Gastrocnemius medialis (tissue), 4 donors: Measurements from ENCODE around the gene GDPD5. TPM values are rescaled to one million over a fixed set of nuclear protein-coding genes. Genes with fewer than 3 reads are reported as not detected.

ENCODE experiments used
- ATAC-seq, 2 donors: fragments of 150-250 bp; one replicate each; pipeline ENCODE4 v1.9.1; 2016
- DNase-seq, 2 donors: peaks; one replicate each; pipeline ENCODE4 v3.0.0-alpha.2; 2019
- H3K27ac ChIP-seq, 4 donors: fragments of 200-600 bp; sonication (generic); 1 replicate in 1 of 4; 2 replicates in 3 of 4; pipeline ENCODE4 v1.5.1; 2016 to 2018; ENCODE audit warnings: mild to moderate bottlenecking in 2 of 4, moderate library complexity in 1 of 4
- H3K27me3 ChIP-seq, 3 donors: fragments of 200-600 bp; sonication (generic) in 2 of 3; 1 replicate in 1 of 3; 2 replicates in 2 of 3; pipeline versions ENCODE4 v1.5.1 to v1.6.0; 2016 to 2019; ENCODE audit warnings: mild to moderate bottlenecking in 1 of 3, moderate library complexity in 1 of 3
- H3K36me3 ChIP-seq, 2 donors: fragments of 200-600 bp; sonication (generic) in 1 of 2; one replicate each; pipeline ENCODE4 v1.5.1; 2017 to 2018
- H3K4me1 ChIP-seq, 2 donors: fragments of 200-600 bp; sonication (generic) in 1 of 2; one replicate each; pipeline ENCODE4 v1.5.1; 2016 to 2017; ENCODE audit warnings: mild to moderate bottlenecking in 2 of 2
- H3K4me3 ChIP-seq, 4 donors: fragments of 200-600 bp; sonication (generic) in 3 of 4; 1 replicate in 1 of 4; 2 replicates in 3 of 4; pipeline ENCODE4 v1.5.1; 2016 to 2019; ENCODE audit warnings: mild to moderate bottlenecking in 2 of 4
- H3K9me3 ChIP-seq, 3 donors: fragments of 200-600 bp; sonication (generic) in 2 of 3; 1 replicate in 1 of 3; 2 replicates in 2 of 3; pipeline ENCODE4 v1.5.1; 2016 to 2019
- CTCF ChIP-seq, 5 experiments: fragments of 450-650 bp in 3 of 5; fragments of 200-600 bp in 2 of 5; sonication (generic) in 2 of 5; IDR thresholded peaks in 4 of 5; conservative IDR thresholded peaks in 1 of 5; 1 replicate in 4 of 5; 2 replicates in 1 of 5; pipeline ENCODE4 v1.5.1; 2016 to 2019; ENCODE audit warnings: antibody characterized with exemption in 5 of 5, mild to moderate bottlenecking in 3 of 5, moderate library complexity in 3 of 5
- POLR2A ChIP-seq, 2 donors: fragments of 450-650 bp; IDR thresholded peaks; one replicate each; pipeline ENCODE4 v1.6.1; 2017; ENCODE audit warnings: antibody characterized with exemption in 2 of 2, mild to moderate bottlenecking in 2 of 2, moderate library complexity in 2 of 2
- in situ Hi-C, 4 donors: fragments of 200-750 bp; cut with MboI; loops; one replicate each; pipeline versions ENCODE4 v1.15.0 to v1.8.0; 2017; ENCODE audit warnings: low sequenced_read_pairs in 4 of 4
- intact Hi-C: fragments of 100-400 bp; cut with DNase I; formaldehyde crosslinking; loops from one replicate; pipeline ENCODE4 v1.15.1; 2023; ENCODE audit warnings: low total_unique reads
- total RNA-seq, 4 donors: library from RNA; depleted of rRNA; stranded (reverse); fragments of >200 nt; gene quantifications; one replicate each; pipeline versions ENCODE4 v1.1.0 to v1.2.3, GENCODE V29; 2016

GDPD5 gene, protein sequence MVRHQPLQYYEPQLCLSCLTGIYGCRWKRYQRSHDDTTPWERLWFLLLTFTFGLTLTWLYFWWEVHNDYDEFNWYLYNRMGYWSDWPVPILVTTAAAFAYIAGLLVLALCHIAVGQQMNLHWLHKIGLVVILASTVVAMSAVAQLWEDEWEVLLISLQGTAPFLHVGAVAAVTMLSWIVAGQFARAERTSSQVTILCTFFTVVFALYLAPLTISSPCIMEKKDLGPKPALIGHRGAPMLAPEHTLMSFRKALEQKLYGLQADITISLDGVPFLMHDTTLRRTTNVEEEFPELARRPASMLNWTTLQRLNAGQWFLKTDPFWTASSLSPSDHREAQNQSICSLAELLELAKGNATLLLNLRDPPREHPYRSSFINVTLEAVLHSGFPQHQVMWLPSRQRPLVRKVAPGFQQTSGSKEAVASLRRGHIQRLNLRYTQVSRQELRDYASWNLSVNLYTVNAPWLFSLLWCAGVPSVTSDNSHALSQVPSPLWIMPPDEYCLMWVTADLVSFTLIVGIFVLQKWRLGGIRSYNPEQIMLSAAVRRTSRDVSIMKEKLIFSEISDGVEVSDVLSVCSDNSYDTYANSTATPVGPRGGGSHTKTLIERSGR
- total RNA-seq = 10 to 100 TPM in 3 of 4 donors, 1 to 10 TPM in 1; 5.6 to 12.6 (median 11.2) TPM

- in situ Hi-C loops = loop anchor here in 2 of 4 donors (25.0 kb wide), 1 partner anchor 238 kb away; no protein-coding TSS in a partner anchor
- no peaks in the 10 kb centered on the region for H3K27me3 ChIP-seq
- H3K4me1 ChIP-seq = peaks cover 23 to 28% of the 10 kb centered on the region in 2 donors
- H3K36me3 ChIP-seq = no peaks in the 10 kb centered on the region
- peak within 1 kb of the TSS in 3 of 4 donors; percentile 46 to 68 (median 48) for H3K27ac ChIP-seq
- ATAC-seq = peak; percentile 91
- peak in 2 of 5 experiments; percentile 12 to 83 for TF ChIP-seq CTCF (IDR thresholded peaks at IDR 0.05 in 4 of 5, conservative IDR thresholded peaks at IDR 0.05 in 1 of 5)
- peak; percentile 61 to 66 for TF ChIP-seq POLR2A (IDR thresholded peaks at IDR 0.05)
- intact Hi-C loops = loop anchor here (1.0 to 5.0 kb wide), 3 partner anchors 49 to 248 kb away; partner anchors contain the start of gene RPS3
- peak; percentile 56 to 68 for DNase-seq
- H3K9me3 ChIP-seq = no peaks in the 10 kb centered on the region
- peak within 1 kb of the TSS; percentile 66 to 92 (median 73) for H3K4me3 ChIP-seq
Measured at GRCh38 chr11:75525433-75526191, at the start of gene GDPD5. TSS of gene GDPD5 (minus strand) at chr11:75525941. CDS start at chr11:75477735, 48,206 bp downstream.

DNA sequence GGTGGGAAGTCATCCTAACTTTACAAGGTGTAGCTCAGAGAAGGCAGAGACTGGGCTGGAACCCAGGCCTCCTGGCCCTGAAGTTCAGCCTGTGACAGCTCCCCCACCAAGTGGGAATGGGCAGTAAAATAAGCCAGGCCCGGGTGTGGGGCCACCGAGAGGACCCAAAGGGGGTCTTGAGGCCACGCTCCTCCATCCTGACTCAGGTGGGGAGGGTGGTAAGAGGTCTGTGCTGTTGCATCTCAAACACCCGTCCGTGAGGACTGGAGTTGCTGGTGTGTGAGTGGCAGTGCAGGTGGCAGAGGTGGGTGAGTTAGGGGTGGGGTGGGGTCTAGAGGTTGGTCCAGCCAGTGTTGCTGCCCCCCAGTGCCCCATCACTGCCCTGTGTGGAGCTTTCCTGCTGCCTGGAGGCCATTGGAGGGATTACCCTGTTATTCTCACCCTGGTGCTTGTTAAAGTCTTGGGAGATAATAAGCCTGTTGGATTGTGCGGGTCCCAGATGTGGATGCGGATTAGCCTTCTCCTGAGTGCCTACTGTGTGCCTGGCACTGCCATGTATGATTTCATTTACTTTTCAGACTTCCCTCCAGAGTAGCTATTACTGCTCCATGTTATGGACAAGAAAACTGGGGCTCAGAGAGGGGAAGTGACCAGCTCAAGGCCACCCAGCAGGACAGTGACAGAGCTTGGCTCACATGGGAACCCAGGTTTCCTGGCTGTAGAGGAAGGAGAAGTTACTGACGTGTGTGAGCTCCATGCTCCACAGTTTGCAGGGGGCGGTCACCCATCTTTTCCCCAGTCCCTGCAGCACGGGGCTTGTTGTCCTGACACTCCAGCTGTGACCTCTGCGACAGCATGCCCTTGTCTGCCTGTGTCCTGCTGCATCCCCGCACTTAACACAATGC, 49.2 kb upstream of the GDPD5 start:
- Histone ChIP-seq H3K4me1 (peaks cover 12 to 13% of the 10 kb centered on the region in 2 donors), H3K36me3 (peaks cover 0 to 28% of the 10 kb centered on the region in 2 donors)

DNA sequence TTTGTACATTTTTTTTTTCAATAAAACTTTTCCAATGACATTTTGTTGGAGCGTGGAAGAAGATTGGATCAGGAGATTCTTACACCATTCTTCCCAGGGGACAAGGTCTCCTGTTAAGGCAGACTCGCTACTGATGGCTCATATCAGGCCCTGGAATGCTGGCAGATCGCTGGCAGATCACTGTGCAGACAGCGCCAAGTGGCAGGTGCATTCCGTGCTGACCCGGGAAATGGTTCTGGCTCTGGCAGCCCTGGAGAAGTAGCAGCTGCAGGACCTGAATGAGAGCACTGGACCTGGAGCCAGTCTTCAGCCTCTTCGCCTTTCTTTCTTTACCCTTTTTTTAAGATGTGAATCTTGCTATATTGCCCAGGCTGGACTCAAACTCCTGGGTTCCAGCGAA, 47.0 kb upstream of the GDPD5 start:
- DNase-seq (peak in 1 of 2 donors; percentile 72), ATAC-seq (peak; percentile 69 to 83)
- peaks cover 0 to 50% of the 10 kb centered on the region in 2 donors for H3K36me3 ChIP-seq
- intact Hi-C loops (no loop called here), in situ Hi-C loops (no loop called here)
- H3K27me3 ChIP-seq = no peaks in the 10 kb centered on the region
- H3K9me3 ChIP-seq = no peaks in the 10 kb centered on the region
- no peak overlapping the region for H3K4me3 ChIP-seq
- peak overlapping the region in 3 of 4 donors; percentile 3 to 68 (median 47) for H3K27ac ChIP-seq
- TF ChIP-seq POLR2A (IDR thresholded peaks at IDR 0.05) (no peak), CTCF (IDR thresholded peaks at IDR 0.05 in 4 of 5, conservative IDR thresholded peaks at IDR 0.05 in 1 of 5) (no peak)
- peaks cover 12 to 13% of the 10 kb centered on the region in 2 donors for H3K4me1 ChIP-seq

More for the DNA sequence above, 49.2 kb upstream of the GDPD5 start:
- ATAC-seq (no peak), DNase-seq (no peak)
- Histone ChIP-seq H3K4me3 (no peak overlapping the region), H3K27me3 (no peaks in the 10 kb centered on the region), H3K9me3 (no peaks in the 10 kb centered on the region), H3K27ac (no peak overlapping the region)
- in situ Hi-C loops = no loop called here
- no peak for TF ChIP-seq POLR2A (IDR thresholded peaks at IDR 0.05)
- peak in 1 of 5 experiments; percentile 24 for TF ChIP-seq CTCF (IDR thresholded peaks at IDR 0.05 in 4 of 5, conservative IDR thresholded peaks at IDR 0.05 in 1 of 5)
- intact Hi-C loops = no loop called here

DNA sequence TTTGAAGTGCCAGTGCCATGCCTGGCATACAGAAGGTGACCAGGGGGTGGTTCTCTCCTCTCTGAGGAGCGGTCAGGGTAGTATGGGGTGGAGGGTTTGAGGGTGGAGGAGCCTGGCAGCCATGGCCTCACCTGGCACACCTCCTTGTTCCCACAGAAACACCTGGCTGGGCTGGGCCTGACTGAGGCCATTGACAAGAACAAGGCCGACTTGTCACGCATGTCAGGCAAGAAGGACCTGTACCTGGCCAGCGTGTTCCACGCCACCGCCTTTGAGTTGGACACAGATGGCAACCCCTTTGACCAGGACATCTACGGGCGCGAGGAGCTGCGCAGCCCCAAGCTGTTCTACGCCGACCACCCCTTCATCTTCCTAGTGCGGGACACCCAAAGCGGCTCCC, 45.9 kb upstream of the GDPD5 start:
- Histone ChIP-seq H3K27me3 (no peaks in the 10 kb centered on the region), H3K4me3 (no peak overlapping the region), H3K9me3 (no peaks in the 10 kb centered on the region), H3K4me1 (peaks cover 13 to 20% of the 10 kb centered on the region in 2 donors), H3K27ac (no peak overlapping the region), H3K36me3 (peaks cover 0 to 61% of the 10 kb centered on the region in 2 donors)
- in situ Hi-C loops (no loop called here), intact Hi-C loops (no loop called here)
- ATAC-seq (no peak), DNase-seq (no peak)
- TF ChIP-seq CTCF (IDR thresholded peaks at IDR 0.05 in 4 of 5, conservative IDR thresholded peaks at IDR 0.05 in 1 of 5) = no peak
- TF ChIP-seq POLR2A (IDR thresholded peaks at IDR 0.05) = no peak
